Measurements from ENCODE around the gene FOXP1. TPM values are rescaled to one million over a fixed set of nuclear protein-coding genes. Genes with fewer than 3 reads are reported as not detected.

FOXP1 gene
- total and polyA plus RNA-seq, 3 experiments from 2014 or later = 142 to 185 (median 147) TPM

GRCh38 chr3:71208211-71209095 is 375.1 kb downstream of the FOXP1 start:
- H3K27ac Mint-ChIP-seq = peak overlapping the region in 7 of 8 donors; percentile 7 to 44 (median 24)
- no peaks in the 10 kb centered on the region for H3K36me3 ChIP-seq (ENCODE audit: insufficient read depth, low read length)
- no peaks in the 10 kb centered on the region for H3K27me3 ChIP-seq (ENCODE audit: insufficient read depth, low read length, poor library complexity, severe bottlenecking)
- no peak overlapping the region for H3K4me3 ChIP-seq (ENCODE audit: low read length)
- peaks cover 0 to 16% (median 1%) of the 10 kb centered on the region in 3 donors for H3K36me3 Mint-ChIP-seq
- H3K27me3 Mint-ChIP-seq = no peaks in the 10 kb centered on the region
- peaks cover 44 to 86% (median 86%) of the 10 kb centered on the region in 3 donors for H3K4me1 Mint-ChIP-seq
- peaks cover 45% of the 10 kb centered on the region for H3K4me1 ChIP-seq (ENCODE audit: insufficient read depth, low read length)
- H3K27ac ChIP-seq (ENCODE audit: low read depth, low read length) = no peak overlapping the region
- no peaks in the 10 kb centered on the region for H3K9me3 ChIP-seq (ENCODE audit: low read length)
- CTCF ChIA-PET = no interaction called here
- H3K9me3 Mint-ChIP-seq = no peaks in the 10 kb centered on the region
- no peak for DNase-seq
- POLR2A ChIA-PET = no interaction called here
- H3K4me3 Mint-ChIP-seq = no peak overlapping the region

GRCh38 chr3:71207632-71208031 is 375.9 kb downstream of the FOXP1 start:
- Mint-ChIP-seq H3K27me3 (no peaks in the 10 kb centered on the region), H3K27ac (no peak overlapping the region), H3K4me1 (peaks cover 44 to 91% (median 91%) of the 10 kb centered on the region in 3 donors), H3K36me3 (peaks cover 0 to 16% (median 0%) of the 10 kb centered on the region in 3 donors), H3K4me3 (no peak overlapping the region), H3K9me3 (no peaks in the 10 kb centered on the region)
- CTCF ChIA-PET = no interaction called here
- POLR2A ChIA-PET = no interaction called here
- H3K27ac ChIP-seq (ENCODE audit: low read depth, low read length) = no peak overlapping the region
- H3K4me3 ChIP-seq (ENCODE audit: low read length) = no peak overlapping the region
- H3K9me3 ChIP-seq (ENCODE audit: low read length) = no peaks in the 10 kb centered on the region
- no peaks in the 10 kb centered on the region for H3K36me3 ChIP-seq (ENCODE audit: insufficient read depth, low read length)
- DNase-seq = no peak
- no peaks in the 10 kb centered on the region for H3K27me3 ChIP-seq (ENCODE audit: insufficient read depth, low read length, poor library complexity, severe bottlenecking)
- H3K4me1 ChIP-seq (ENCODE audit: insufficient read depth, low read length) = peaks cover 45% of the 10 kb centered on the region

GRCh38 chr3:71206305-71207165 is 377.0 kb downstream of the FOXP1 start:
- no peaks in the 10 kb centered on the region for H3K9me3 ChIP-seq (ENCODE audit: low read length)
- no peaks in the 10 kb centered on the region for H3K27me3 ChIP-seq (ENCODE audit: insufficient read depth, low read length, poor library complexity, severe bottlenecking)
- no peak overlapping the region for H3K27ac ChIP-seq (ENCODE audit: low read depth, low read length)
- peaks cover 0 to 14% (median 0%) of the 10 kb centered on the region in 3 donors for H3K36me3 Mint-ChIP-seq
- H3K27ac Mint-ChIP-seq = no peak overlapping the region
- CTCF ChIA-PET = no interaction called here
- H3K4me3 Mint-ChIP-seq = no peak overlapping the region
- no peaks in the 10 kb centered on the region for H3K27me3 Mint-ChIP-seq
- no peaks in the 10 kb centered on the region for H3K36me3 ChIP-seq (ENCODE audit: insufficient read depth, low read length)
- peaks cover 38 to 90% (median 88%) of the 10 kb centered on the region in 3 donors for H3K4me1 Mint-ChIP-seq
- no peak overlapping the region for H3K4me3 ChIP-seq (ENCODE audit: low read length)
- H3K9me3 Mint-ChIP-seq = no peaks in the 10 kb centered on the region
- DNase-seq = no peak
- POLR2A ChIA-PET = no interaction called here
- peaks cover 41% of the 10 kb centered on the region for H3K4me1 ChIP-seq (ENCODE audit: insufficient read depth, low read length)

- Histone ChIP-seq H3K4me1 (ENCODE audit: insufficient read depth, low read length) (peaks cover 17% of the 10 kb centered on the region), H3K36me3 (ENCODE audit: insufficient read depth, low read length) (no peaks in the 10 kb centered on the region), H3K27me3 (ENCODE audit: insufficient read depth, low read length, poor library complexity, severe bottlenecking) (no peaks in the 10 kb centered on the region), H3K27ac (ENCODE audit: low read depth, low read length) (no peak overlapping the region), H3K4me3 (ENCODE audit: low read length) (no peak overlapping the region), H3K9me3 (ENCODE audit: low read length) (no peaks in the 10 kb centered on the region)
- CTCF ChIA-PET = no interaction called here
- H3K36me3 Mint-ChIP-seq = peaks cover 0 to 11% (median 0%) of the 10 kb centered on the region in 3 donors
- H3K4me3 Mint-ChIP-seq = no peak overlapping the region
- H3K27ac Mint-ChIP-seq = peak overlapping the region in 2 of 8 donors; percentile 22 to 62
- POLR2A ChIA-PET = no interaction called here
- H3K9me3 Mint-ChIP-seq = no peaks in the 10 kb centered on the region
- peaks cover 25 to 78% (median 72%) of the 10 kb centered on the region in 3 donors for H3K4me1 Mint-ChIP-seq
- DNase-seq = no peak
- H3K27me3 Mint-ChIP-seq = no peaks in the 10 kb centered on the region
Observed at GRCh38 chr3:71203727-71204488, 379.6 kb downstream of the FOXP1 start.

- no peak overlapping the region for H3K27ac Mint-ChIP-seq
- Histone ChIP-seq H3K36me3 (ENCODE audit: insufficient read depth, low read length) (no peaks in the 10 kb centered on the region), H3K27me3 (ENCODE audit: insufficient read depth, low read length, poor library complexity, severe bottlenecking) (no peaks in the 10 kb centered on the region), H3K4me1 (ENCODE audit: insufficient read depth, low read length) (peaks cover 8% of the 10 kb centered on the region), H3K27ac (ENCODE audit: low read depth, low read length) (no peak overlapping the region), H3K9me3 (ENCODE audit: low read length) (no peaks in the 10 kb centered on the region), H3K4me3 (ENCODE audit: low read length) (no peak overlapping the region)
- no peaks in the 10 kb centered on the region for H3K9me3 Mint-ChIP-seq
- no peak for DNase-seq
- ChIA-PET CTCF (no interaction called here), POLR2A (no interaction called here)
- peaks cover 0 to 10% (median 2%) of the 10 kb centered on the region in 3 donors for H3K36me3 Mint-ChIP-seq
- no peak overlapping the region for H3K4me3 Mint-ChIP-seq
- no peaks in the 10 kb centered on the region for H3K27me3 Mint-ChIP-seq
- peaks cover 19 to 69% (median 64%) of the 10 kb centered on the region in 3 donors for H3K4me1 Mint-ChIP-seq
Observed at GRCh38 chr3:71202848-71203533, 380.5 kb downstream of the FOXP1 start.

- Histone ChIP-seq H3K4me1 (ENCODE audit: insufficient read depth, low read length) (no peaks in the 10 kb centered on the region), H3K4me3 (ENCODE audit: low read length) (no peak overlapping the region), H3K36me3 (ENCODE audit: insufficient read depth, low read length) (peaks cover 7% of the 10 kb centered on the region), H3K27ac (ENCODE audit: low read depth, low read length) (no peak overlapping the region), H3K9me3 (ENCODE audit: low read length) (no peaks in the 10 kb centered on the region), H3K27me3 (ENCODE audit: insufficient read depth, low read length, poor library complexity, severe bottlenecking) (no peaks in the 10 kb centered on the region)
- Mint-ChIP-seq H3K4me3 (no peak overlapping the region), H3K27ac (no peak overlapping the region), H3K27me3 (no peaks in the 10 kb centered on the region), H3K36me3 (peaks cover 7 to 12% (median 10%) of the 10 kb centered on the region in 3 donors), H3K4me1 (peaks cover 12 to 64% (median 58%) of the 10 kb centered on the region in 3 donors), H3K9me3 (no peaks in the 10 kb centered on the region)
- ChIA-PET POLR2A (no interaction called here), CTCF (no interaction called here)
- DNase-seq = no peak
Observed at GRCh38 chr3:71201939-71202338, 381.6 kb downstream of the FOXP1 start.

- Mint-ChIP-seq H3K36me3 (peaks cover 13 to 36% (median 19%) of the 10 kb centered on the region in 3 donors), H3K4me3 (peak overlapping the region in 1 of 7 donors; percentile 57), H3K4me1 (peaks cover 15 to 56% (median 49%) of the 10 kb centered on the region in 3 donors), H3K27me3 (no peaks in the 10 kb centered on the region), H3K27ac (peak overlapping the region in 1 of 8 donors; percentile 85), H3K9me3 (no peaks in the 10 kb centered on the region)
- Histone ChIP-seq H3K36me3 (ENCODE audit: insufficient read depth, low read length) (peaks cover 11% of the 10 kb centered on the region), H3K27ac (ENCODE audit: low read depth, low read length) (no peak overlapping the region), H3K4me3 (ENCODE audit: low read length) (no peak overlapping the region), H3K27me3 (ENCODE audit: insufficient read depth, low read length, poor library complexity, severe bottlenecking) (no peaks in the 10 kb centered on the region), H3K4me1 (ENCODE audit: insufficient read depth, low read length) (no peaks in the 10 kb centered on the region), H3K9me3 (ENCODE audit: low read length) (no peaks in the 10 kb centered on the region)
- ChIA-PET POLR2A (no interaction called here), CTCF (no interaction called here)
- no peak for DNase-seq
Observed at GRCh38 chr3:71197841-71198565, 385.5 kb downstream of the FOXP1 start.

Data from CD8-positive, alpha-beta memory T cell (primary cell).